NCI-H1105 treated with DMSO at 0.1 percent for 48 hours (cell line): ENCODE data around the gene EXPH5.
"Not testable (repeated sequence)": the region's sequence is repeated elsewhere in the genome, so short reads cannot be mapped to it uniquely, and the experiment has no call there.

Experiments used
- DNase-seq: peaks from one replicate; lab custom pipeline; 2025; lab: John Stamatoyannopoulos, UW

Gene EXPH5

GRCh38 chr11:108599978-108600377 lies 6.4 kb upstream of the EXPH5 start:
- no peak for DNase-seq

GRCh38 chr11:108597736-108598355 lies 4.3 kb upstream of the EXPH5 start:
- DNase-seq: no peak

GRCh38 chr11:108596701-108597100 lies 3.1 kb upstream of the EXPH5 start:
- DNase-seq: no peak

GRCh38 chr11:108593923-108594434 lies 411 bp upstream of the EXPH5 start:
- no peak for DNase-seq

- peak; percentile 12 for DNase-seq
These were observed 866 bp downstream of the EXPH5 start for GRCh38 chr11:108592591-108593213.

GRCh38 chr11:108591893-108592292 lies 1.7 kb downstream of the EXPH5 start:
- DNase-seq: no peak

GRCh38 chr11:108589136-108589535 lies 4.4 kb downstream of the EXPH5 start:
- no peak for DNase-seq

- no peak for DNase-seq
These were observed 5.3 kb downstream of the EXPH5 start for GRCh38 chr11:108588287-108588686.

GRCh38 chr11:108587109-108587508 lies 6.5 kb downstream of the EXPH5 start:
- no peak for DNase-seq

GRCh38 chr11:108586600-108586999 lies 7.0 kb downstream of the EXPH5 start:
- DNase-seq: no peak

- not testable (repeated sequence) for DNase-seq
These were observed 7.4 kb downstream of the EXPH5 start for GRCh38 chr11:108586185-108586584.

- DNase-seq: no peak
These were observed 8.6 kb downstream of the EXPH5 start for GRCh38 chr11:108584973-108585372.

GRCh38 chr11:108580645-108581044 lies 12.9 kb downstream of the EXPH5 start:
- no peak for DNase-seq

- DNase-seq: no peak
These were observed 13.5 kb downstream of the EXPH5 start for GRCh38 chr11:108580043-108580442.

- no peak for DNase-seq
These were observed 17.0 kb downstream of the EXPH5 start for GRCh38 chr11:108576523-108576922.

GRCh38 chr11:108574675-108575074 lies 18.9 kb downstream of the EXPH5 start:
- no peak for DNase-seq

GRCh38 chr11:108571001-108571400 lies 22.6 kb downstream of the EXPH5 start:
- DNase-seq: no peak

GRCh38 chr11:108569896-108570295 lies 23.7 kb downstream of the EXPH5 start:
- DNase-seq: no peak

- DNase-seq: no peak
These were observed 25.2 kb downstream of the EXPH5 start for GRCh38 chr11:108568195-108568858.

GRCh38 chr11:108565653-108566052 lies 27.9 kb downstream of the EXPH5 start:
- DNase-seq: peak; percentile 74

- no peak for DNase-seq
These were observed 30.6 kb downstream of the EXPH5 start for GRCh38 chr11:108562746-108563581.

GRCh38 chr11:108561535-108561991 lies 32.0 kb downstream of the EXPH5 start:
- DNase-seq: no peak
